Frontal cortex (tissue), 4 donors: ENCODE results near the gene SVEP1. TPM values are rescaled to one million over a fixed set of nuclear protein-coding genes. Genes with fewer than 3 reads are reported as not detected.

Source experiments
- DNase-seq, 2 donors: peaks; one replicate each; pipeline ENCODE4 v3.0.0; 2012; ENCODE audit warnings: low spot score in 2 of 2
- FAIRE-seq: peaks from 2 replicates; lab custom pipeline; 2012; peaks lifted over from hg19 to GRCh38; lab: Jason Lieb, UNC
- small RNA-seq: library from RNA; depleted of rRNA; stranded (forward); fragments of <200 nt; gene quantifications from one replicate; pipeline ENCODE3, GENCODE V24; 2014
- total RNA-seq: library from RNA; depleted of rRNA; stranded (reverse); fragments of >200 nt; gene quantifications from one replicate; pipeline ENCODE4 v1.2.3, GENCODE V29; 2014
- donor health status: control.
- donor health status: control.
- donor health status: control.

SVEP1 gene
- total RNA-seq, 1 donor from 2014 or later: 8.6 TPM

DNA sequence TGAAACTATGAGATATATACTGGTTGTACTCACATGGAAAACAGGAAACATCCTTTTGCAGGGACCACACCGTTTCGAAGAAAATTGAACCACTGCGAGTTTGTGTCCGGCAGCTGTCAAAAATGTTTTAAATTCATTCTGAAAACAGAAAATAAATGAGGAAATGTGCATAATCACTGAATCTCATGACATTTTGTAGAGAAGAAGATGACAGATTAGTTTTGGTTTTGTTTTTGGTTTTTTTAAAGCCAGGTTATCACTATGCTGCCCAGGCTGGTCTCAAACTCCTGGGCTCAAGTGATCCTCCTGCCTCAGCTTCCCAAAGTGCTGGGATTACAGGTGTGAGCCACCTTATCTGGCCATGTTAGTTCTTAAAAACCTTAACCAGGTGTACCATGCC is 245.4 kb downstream of the SVEP1 start:
- DNase-seq: no peak
- FAIRE-seq: no peak

DNA sequence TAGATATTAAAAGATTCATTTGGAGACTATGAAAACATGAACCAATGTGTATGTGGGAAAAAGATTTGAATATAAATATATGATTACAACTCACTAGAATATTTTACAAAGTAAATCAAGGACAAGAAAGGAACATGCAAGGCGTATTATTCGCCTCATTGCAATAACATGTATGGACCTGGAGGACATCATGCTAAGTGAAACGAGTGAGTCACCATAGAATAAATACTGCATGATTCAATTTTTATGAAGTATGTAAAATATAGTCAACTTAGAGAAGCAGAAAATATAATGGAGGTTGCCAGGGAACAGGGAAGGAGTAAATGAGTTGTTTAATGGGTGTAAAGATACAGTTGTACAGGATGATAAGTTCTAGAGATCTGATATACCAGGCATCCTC is 246.8 kb downstream of the SVEP1 start:
- no peak for DNase-seq
- no peak for FAIRE-seq

DNA sequence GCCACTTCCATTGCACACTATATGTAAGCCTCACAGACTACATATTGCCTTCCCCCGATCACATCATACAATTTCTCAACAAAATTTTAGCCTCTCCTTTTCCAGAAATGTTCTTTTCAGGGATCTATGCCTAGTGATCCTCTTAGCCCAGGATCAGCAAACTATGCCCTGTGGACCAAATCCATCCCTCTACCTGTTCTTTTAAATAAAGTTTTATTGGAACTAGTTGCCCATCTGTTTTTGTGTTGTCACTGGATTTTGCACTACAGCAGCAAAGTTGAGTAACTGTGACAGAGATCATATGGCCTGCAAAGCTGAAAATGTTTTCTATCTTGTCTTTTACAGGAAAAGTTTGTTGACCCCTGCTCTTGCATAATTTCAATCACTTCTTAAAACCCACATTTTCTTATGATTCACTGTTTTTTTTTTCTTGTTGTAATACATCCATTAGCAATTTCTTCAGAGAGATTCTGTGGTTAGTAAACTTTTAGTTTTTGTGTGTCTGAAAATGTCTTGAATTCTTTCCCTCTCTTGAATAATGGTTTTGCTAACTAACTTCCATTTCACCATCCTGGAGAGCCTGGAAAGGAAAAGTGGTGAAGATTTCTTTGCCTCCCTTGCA is 248.9 kb downstream of the SVEP1 start:
- no peak for DNase-seq
- FAIRE-seq: no peak

DNA sequence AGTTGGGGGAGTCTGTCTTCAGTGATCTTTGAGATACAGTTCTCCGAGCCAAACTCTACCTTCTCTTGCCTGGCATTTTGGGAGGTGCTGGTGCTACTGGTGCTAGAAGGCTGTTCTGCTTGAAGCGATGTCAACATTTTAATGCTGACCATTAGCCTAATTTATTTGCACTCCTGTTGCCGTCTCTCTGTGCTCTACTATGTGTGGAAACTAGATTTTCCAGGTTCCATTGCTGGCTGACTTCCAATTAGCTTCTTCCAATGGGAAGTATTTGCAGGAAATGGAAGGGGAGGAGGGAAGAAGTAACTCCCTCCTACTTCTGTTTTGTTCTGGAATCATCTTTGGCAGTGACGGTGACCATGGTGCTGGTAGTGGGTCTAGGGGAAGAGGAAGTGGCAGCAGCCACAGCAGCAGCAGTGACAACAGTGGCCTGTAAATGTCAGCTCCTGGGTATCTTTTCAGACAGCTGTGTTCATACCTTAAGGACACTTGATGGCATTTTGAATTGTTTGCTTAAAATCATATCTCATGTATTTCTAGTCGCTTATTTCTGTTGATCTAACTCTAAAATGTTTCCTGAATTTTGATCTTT is 249.8 kb downstream of the SVEP1 start:
- FAIRE-seq: no peak
- DNase-seq: no peak

DNA sequence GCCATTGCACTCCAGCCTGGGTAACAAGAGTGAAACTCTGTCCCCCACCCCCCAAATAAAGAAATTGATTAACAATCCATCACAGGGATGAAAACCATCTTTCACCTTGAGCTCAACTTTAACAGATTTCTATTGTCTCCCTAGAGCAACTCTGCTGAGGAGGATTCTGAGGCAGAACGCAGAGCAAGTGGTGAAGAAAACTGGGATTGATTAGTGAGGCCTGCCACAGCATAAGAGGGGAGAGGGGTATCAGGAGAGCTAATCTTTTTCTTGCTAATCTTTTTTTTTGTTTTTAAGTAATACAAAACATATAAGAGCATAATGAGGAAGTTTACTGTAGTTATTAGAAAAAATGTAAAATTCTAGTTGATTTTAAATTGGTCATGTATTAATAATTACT is 250.8 kb downstream of the SVEP1 start:
- FAIRE-seq (no peak), DNase-seq (no peak)

DNA sequence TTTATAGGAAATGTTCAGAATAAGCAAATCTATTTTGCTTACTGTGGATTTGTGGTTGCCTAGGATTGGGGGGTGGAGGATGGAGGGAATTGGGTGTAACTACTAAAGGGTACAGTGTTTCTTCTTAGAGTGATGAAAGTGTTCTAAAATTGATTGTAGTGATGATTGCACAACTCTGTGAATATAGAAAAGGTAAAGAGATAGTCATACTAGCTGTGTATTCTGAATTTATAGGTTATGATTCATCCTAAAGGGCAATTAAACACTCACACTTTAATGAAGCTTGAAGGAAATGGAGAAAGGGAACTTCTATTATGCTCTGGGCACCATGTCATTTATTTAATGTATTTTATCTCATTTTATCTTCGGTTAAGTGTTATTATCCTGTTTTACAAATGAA is 251.8 kb downstream of the SVEP1 start:
- no peak for FAIRE-seq
- DNase-seq: no peak

DNA sequence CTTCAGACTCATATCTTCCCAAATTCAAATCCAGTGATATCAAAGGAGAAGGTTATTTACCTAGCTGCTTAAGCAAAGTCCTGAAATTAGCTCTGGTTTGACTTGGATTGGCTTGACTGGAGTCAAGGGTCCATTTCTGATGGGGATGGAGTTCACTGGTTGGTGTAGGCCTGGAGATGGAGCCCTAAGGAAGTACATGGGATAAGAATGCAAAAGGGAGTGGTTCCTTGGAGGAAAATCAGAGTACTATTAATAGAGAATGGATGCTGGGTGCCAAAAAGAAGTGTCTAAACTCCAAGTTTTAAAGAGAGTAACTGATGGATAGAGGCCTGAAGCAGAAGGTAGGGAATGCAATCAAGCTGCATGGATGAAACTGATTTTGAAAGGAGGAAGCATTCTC is 255.7 kb downstream of the SVEP1 start:
- DNase-seq (no peak), FAIRE-seq (no peak)

DNA sequence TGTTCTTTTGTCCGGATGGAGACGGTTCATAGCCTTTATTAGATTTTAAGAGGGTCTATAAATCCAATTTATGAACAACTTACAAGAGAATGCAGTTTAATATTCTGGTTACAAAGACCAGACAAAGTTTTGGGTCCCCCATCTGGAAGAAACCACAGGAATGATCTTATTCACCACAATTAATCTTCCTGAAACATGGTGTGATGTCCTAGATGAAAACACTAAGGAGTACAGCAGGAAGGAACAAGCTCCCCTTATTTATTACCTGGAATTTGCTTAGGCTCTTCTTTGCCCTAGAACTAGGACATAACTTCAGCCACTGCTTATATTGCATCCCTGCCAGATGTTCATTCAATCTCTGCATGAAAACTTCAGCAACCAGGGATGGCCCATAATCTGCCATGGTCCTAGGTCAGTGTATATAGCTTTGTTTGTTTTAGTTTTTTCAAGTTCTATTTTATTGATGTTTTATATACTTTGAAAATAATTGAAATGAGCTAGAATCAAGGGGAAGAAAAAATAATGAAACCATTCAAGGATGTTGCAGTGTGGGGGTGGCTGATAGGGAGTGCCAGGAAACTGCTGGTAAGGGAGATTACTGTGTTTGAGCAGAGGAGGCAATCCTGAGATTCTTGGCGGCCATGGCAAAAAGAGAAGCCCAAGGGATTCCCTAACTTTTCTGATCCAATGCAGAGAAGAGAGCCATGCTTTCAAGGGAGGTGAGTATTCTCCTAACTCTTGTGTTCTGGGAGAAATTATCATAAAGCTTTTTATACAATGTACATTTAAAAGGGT is 258.7 kb downstream of the SVEP1 start:
- DNase-seq: no peak
- FAIRE-seq: no peak

DNA sequence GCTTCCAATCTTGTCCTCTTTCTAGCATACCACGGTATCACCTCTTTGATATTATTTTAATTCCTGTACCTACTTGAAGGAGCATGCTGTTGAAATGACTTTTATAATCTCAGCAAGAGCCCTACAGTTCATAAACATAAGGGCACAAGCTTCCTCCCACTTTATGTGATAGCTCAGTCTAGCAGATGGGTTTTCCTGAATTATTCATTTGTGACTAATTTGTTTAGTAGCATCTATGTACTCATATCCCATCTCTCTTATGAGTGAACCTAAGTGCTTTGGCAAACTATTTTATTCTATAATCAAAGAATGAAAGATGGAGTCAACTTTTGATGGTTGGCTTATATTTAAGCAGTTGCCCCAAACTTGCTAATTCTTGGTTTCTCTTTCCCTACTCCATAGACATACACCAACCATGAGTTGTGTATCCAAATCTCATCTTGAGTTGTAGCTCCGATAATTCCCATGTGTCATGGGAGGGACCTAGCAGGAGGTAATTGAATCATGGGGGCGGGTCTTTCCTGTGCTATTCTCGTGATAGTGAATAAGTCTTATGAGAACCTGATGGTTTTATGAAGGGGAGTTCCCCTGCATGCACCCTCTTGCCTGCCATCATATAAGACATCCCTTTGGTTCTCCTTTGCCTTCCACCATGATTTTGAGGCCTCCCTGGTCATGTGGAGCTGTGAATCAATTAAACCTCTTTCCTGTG is 259.6 kb downstream of the SVEP1 start:
- FAIRE-seq (no peak), DNase-seq (no peak)

DNA sequence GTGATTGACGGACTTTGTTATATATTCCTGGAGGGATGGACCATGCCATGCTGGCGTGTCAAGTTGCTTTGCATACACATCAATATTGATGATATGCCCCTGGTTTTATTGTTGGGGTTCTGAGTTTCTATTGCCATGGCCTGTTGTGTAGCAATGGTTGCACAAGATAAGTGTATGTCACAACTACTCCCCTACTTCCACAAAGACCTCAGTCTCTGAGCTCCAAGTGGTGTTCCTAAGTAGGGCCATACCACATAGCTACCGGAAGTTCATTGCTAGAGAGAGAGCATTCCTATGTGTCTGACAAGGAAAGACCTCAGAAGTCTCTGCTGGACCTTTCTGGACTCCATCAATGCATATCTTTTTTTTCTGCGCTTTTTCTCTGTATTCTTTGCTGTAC is 261.6 kb downstream of the SVEP1 start:
- DNase-seq (no peak), FAIRE-seq (no peak)

DNA sequence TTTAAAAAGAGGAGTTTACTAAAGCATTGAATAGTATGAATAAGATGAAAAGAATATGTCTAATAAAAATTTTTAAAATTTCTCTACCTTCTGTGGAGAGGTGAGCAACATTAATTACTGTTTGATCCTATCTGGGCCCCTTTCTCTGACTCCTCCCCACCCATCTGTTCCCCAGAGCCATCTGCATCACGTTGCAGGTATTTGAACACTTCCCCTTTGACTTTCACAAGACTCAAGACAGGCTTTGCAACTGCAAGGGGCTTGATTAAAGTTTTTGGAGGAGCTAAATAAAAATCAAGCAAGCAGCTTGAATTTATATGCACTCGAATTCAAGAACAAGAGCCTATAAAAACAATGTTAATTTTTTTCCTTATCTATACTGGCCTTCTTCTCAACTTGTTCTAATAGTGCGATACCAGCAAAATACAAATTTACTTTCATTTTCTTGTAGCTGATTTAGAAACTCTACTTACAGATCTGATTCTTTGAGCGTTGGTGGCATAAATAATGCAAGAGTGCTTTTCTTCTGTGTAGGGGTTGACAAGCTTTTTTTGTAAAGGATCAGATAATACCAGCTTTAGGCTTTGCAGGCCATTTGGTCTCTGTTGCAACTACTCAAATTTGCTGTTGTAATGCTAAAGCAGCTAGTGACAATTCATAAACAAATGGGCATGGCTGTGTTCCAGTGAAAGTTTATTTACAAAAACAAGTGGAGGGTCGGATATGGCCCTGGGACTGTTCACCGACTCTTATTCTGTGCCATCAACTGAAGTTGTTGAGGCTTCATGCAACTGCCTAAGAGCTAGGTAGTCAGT is 263.1 kb downstream of the SVEP1 start:
- no peak for DNase-seq
- no peak for FAIRE-seq

Small RNA genes lying within 50 kb of the gene (small RNA-seq; reads per million reads assigned to genes)
- gene RNU6-1039P: not detected

Other genes starting within 250 kb of the SVEP1 start
- gene TXNDC8, start 241.9 kb downstream of the SVEP1 start, total RNA-seq: not detected
- under 0.01 TPM for gene MUSK, start 89.0 kb upstream of the SVEP1 start, total RNA-seq